GM12873 (cell line): ENCODE data around the gene SPRYD3.

Experiments used
- CTCF ChIP-seq: IDR thresholded peaks from 2 replicates; pipeline ENCODE4 v1.5.1; 2012; ENCODE audit warnings: low read depth, mild to moderate bottlenecking, moderate library complexity, low read length, control low read depth; ENCODE audit not compliant: insufficient read depth; ENCODE audit errors: missing control alignments

Gene SPRYD3

GRCh38 chr12:53118751-53119300 lies 39.6 kb upstream of the SPRYD3 start:
- no peak for TF ChIP-seq CTCF

GRCh38 chr12:53115891-53116648 lies 36.9 kb upstream of the SPRYD3 start:
- TF ChIP-seq CTCF, result no peak

- TF ChIP-seq CTCF, result no peak
Measured at GRCh38 chr12:53115112-53115890, 36.1 kb upstream of the SPRYD3 start.

- no peak for TF ChIP-seq CTCF
Measured at GRCh38 chr12:53113951-53114350, 34.8 kb upstream of the SPRYD3 start.

- no peak for TF ChIP-seq CTCF
Measured at GRCh38 chr12:53113136-53113705, 34.0 kb upstream of the SPRYD3 start.

- TF ChIP-seq CTCF, result no peak
Measured at GRCh38 chr12:53107122-53107521, 27.9 kb upstream of the SPRYD3 start.

- TF ChIP-seq CTCF, result no peak
Measured at GRCh38 chr12:53105712-53106439, 26.7 kb upstream of the SPRYD3 start.
